Measurements from ENCODE around the gene ARID3B. TPM values are rescaled to one million over a fixed set of nuclear protein-coding genes. Genes with fewer than 3 reads are reported as not detected.

Gene ARID3B
- total RNA-seq, 3 donors from 2014 or later = 5.2 to 6.0 (median 5.9) TPM

GRCh38 chr15:74580538-74581350 is 39.7 kb downstream of the ARID3B start:
- no peak for DNase-seq (ENCODE audit: low spot score in 2 of 2)
- no peaks in the 10 kb centered on the region for H3K9me3 ChIP-seq
- no peak overlapping the region for H3K4me3 ChIP-seq
- H3K36me3 ChIP-seq = no peaks in the 10 kb centered on the region
- no peaks in the 10 kb centered on the region for H3K27me3 ChIP-seq
- H3K27ac ChIP-seq = no peak overlapping the region
- no peak for TF ChIP-seq POLR2A (IDR thresholded peaks at IDR 0.05)
- TF ChIP-seq CTCF (IDR thresholded peaks at IDR 0.05) = no peak
- TF ChIP-seq POLR2AphosphoS5 (IDR thresholded peaks at IDR 0.05) = no peak
- H3K4me1 ChIP-seq = no peaks in the 10 kb centered on the region
- intact Hi-C loops (cut with DNase I; ENCODE audit: low total_unique reads) = no loop called here

- no peaks in the 10 kb centered on the region for H3K27me3 ChIP-seq
- no peak for DNase-seq (ENCODE audit: low spot score in 2 of 2)
- intact Hi-C loops (cut with DNase I; ENCODE audit: low total_unique reads) = no loop called here
- H3K27ac ChIP-seq = no peak overlapping the region
- H3K4me1 ChIP-seq = no peaks in the 10 kb centered on the region
- H3K9me3 ChIP-seq = no peaks in the 10 kb centered on the region
- H3K36me3 ChIP-seq = no peaks in the 10 kb centered on the region
- no peak for TF ChIP-seq CTCF (IDR thresholded peaks at IDR 0.05)
- no peak for TF ChIP-seq POLR2A (IDR thresholded peaks at IDR 0.05)
- TF ChIP-seq POLR2AphosphoS5 (IDR thresholded peaks at IDR 0.05) = no peak
- no peak overlapping the region for H3K4me3 ChIP-seq
These were observed 43.2 kb downstream of the ARID3B start for GRCh38 chr15:74584204-74584603.

GRCh38 chr15:74584779-74585178 is 43.8 kb downstream of the ARID3B start:
- Histone ChIP-seq H3K27me3 (no peaks in the 10 kb centered on the region), H3K36me3 (no peaks in the 10 kb centered on the region), H3K9me3 (no peaks in the 10 kb centered on the region), H3K4me1 (no peaks in the 10 kb centered on the region), H3K4me3 (no peak overlapping the region), H3K27ac (no peak overlapping the region)
- no peak for TF ChIP-seq CTCF (IDR thresholded peaks at IDR 0.05)
- no peak for TF ChIP-seq POLR2A (IDR thresholded peaks at IDR 0.05)
- no peak for TF ChIP-seq POLR2AphosphoS5 (IDR thresholded peaks at IDR 0.05)
- intact Hi-C loops (cut with DNase I; ENCODE audit: low total_unique reads) = no loop called here
- DNase-seq (ENCODE audit: low spot score in 2 of 2) = no peak

DNA sequence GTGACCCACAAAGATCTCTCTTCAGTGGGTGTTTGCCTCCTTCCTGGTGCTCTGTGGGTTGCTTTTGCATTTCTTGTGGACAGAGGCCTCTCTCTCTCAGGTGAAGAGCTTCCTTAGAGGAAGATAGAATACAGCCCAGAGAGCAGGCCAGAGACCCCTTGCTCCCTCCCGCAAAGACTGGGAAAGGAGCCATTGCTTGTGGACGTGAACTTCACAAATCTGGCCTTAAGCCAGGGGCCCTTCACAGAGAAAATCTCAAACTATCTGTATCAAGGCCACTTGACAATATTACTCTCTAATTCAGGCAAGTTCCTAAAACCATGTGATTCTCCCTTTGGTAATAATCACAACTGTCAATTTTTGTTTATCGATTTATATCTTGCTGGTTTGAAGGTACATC is 44.2 kb downstream of the ARID3B start:
- TF ChIP-seq POLR2A (IDR thresholded peaks at IDR 0.05) (no peak), POLR2AphosphoS5 (IDR thresholded peaks at IDR 0.05) (no peak), CTCF (IDR thresholded peaks at IDR 0.05) (no peak)
- intact Hi-C loops (cut with DNase I; ENCODE audit: low total_unique reads) = no loop called here
- H3K9me3 ChIP-seq = no peaks in the 10 kb centered on the region
- H3K4me1 ChIP-seq = no peaks in the 10 kb centered on the region
- no peaks in the 10 kb centered on the region for H3K36me3 ChIP-seq
- no peaks in the 10 kb centered on the region for H3K27me3 ChIP-seq
- H3K27ac ChIP-seq = no peak overlapping the region
- DNase-seq (ENCODE audit: low spot score in 2 of 2) = no peak
- no peak overlapping the region for H3K4me3 ChIP-seq

DNA sequence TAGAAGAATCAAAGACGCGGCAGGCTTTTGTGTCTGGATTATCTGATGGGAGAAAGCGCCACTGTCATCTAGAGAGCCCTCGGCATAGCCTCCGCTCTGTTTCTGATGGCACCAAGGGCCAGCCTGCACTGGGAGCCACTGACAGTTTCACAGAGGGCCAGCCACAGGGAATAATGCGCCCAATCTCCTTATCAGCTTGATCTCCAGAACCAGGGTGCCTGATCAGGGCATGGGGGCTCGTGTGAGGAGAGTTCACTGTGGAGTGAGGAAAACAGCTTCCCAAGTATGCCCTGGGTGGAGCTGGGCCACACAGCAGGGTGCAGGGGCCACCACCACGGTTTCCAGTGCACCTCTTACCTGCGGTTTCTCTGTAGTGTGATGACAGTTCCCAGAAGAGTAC is 44.8 kb downstream of the ARID3B start:
- H3K27ac ChIP-seq = no peak overlapping the region
- intact Hi-C loops (cut with DNase I; ENCODE audit: low total_unique reads) = no loop called here
- DNase-seq (ENCODE audit: low spot score in 2 of 2) = no peak
- H3K4me3 ChIP-seq = no peak overlapping the region
- H3K4me1 ChIP-seq = no peaks in the 10 kb centered on the region
- no peaks in the 10 kb centered on the region for H3K9me3 ChIP-seq
- H3K27me3 ChIP-seq = no peaks in the 10 kb centered on the region
- H3K36me3 ChIP-seq = no peaks in the 10 kb centered on the region
- TF ChIP-seq CTCF (IDR thresholded peaks at IDR 0.05) (no peak), POLR2A (IDR thresholded peaks at IDR 0.05) (no peak), POLR2AphosphoS5 (IDR thresholded peaks at IDR 0.05) (no peak)

Measured in breast epithelium (tissue), 4 donors.